NCI-H774 (cell line): ENCODE data around the gene GPR151.
A peak's percentile ranks its signal among the peaks of the same experiment; 100 is the strongest.

Experiments used
- DNase-seq: peaks from one replicate; lab custom pipeline; 2025; lab: John Stamatoyannopoulos, UW

Gene GPR151

DNA sequence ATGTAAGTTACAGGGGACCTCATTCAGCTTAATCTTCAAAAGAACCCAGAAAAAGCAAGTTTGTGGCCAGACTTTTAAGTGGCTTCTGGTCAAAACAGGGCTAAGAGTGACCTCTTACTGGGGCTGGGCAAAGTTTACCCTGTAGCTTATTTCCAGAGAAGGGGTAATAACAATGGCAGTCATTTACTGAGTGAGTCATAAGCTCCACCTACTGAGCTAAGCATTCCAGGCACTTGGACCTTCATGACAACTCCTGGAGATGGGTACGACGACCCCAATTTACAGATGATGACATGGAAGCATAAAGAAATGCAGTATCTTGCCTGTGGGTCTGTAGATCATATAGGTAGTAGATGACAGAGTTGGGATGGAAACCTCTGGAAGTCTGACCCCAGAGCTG is 4.7 kb upstream of the GPR151 start:
- DNase-seq, result peak; percentile 1

DNA sequence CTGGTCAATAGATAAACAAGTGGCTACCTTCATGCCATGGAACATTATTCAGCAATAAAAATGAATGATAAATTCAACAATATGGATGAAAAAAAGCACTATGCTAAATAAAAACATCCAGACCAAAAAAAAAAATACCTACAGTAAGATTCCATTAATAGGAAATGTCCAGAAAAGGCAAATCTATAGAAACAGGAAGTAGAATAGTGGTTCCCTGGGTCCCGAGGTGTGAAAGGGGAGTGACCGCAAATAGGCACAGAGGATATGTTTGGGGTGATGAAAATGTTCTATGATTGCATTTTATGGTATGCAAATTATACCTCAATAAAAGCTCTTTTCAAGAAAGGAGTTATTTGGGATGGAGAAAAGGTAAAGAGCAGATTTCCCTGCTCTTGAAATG is 3.6 kb upstream of the GPR151 start:
- no peak for DNase-seq

DNA sequence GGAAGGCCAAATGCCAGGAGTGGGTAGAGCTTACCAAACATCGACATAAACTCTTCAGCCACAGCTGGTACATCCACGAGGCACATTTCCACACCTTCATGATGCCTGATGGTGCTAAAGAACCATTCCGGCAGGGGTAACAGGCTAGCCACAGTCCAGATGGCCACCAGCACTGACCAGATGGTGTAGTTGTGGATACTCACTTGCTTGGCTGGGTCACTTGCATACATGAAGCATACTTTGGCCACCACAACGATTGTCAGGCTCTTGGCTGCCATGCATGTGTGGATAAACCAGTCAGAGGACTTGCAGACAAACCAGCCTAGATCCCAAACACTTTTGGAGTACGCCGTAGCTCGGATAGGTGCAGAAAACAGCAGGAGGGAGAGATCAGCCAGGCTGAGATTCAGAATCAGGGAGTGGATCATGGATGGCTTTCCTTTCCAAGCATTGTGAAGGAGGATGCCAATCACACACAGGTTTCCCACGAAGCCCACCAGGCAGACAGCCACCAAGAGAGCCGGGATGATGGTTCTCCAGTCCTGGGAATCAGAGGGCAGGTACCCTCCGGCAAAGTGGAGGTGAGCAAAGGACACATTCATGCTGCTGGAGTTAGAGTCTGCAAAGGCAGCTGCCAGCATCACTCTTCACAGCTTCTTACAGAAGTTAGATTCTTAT is 378 bp downstream of the GPR151 start:
- no peak for DNase-seq

DNA sequence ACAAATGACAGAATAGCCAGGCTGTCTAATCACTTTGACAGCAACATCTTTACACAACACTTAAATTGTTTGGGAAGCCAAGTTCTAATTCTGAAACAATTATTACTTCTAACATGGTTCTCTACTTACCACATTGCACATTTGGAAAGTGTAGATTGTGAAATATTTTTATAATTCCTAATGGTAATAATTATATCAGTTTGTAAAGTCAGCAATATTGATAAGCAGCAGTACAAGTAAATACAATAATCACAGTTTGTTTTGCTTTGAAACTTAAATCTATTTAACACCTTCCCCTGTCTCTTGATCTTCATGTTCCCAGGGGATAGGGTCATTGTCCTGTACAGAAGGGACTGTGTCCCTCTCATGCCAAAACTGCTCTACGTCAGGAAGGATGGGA is 1.4 kb downstream of the GPR151 start:
- no peak for DNase-seq

DNA sequence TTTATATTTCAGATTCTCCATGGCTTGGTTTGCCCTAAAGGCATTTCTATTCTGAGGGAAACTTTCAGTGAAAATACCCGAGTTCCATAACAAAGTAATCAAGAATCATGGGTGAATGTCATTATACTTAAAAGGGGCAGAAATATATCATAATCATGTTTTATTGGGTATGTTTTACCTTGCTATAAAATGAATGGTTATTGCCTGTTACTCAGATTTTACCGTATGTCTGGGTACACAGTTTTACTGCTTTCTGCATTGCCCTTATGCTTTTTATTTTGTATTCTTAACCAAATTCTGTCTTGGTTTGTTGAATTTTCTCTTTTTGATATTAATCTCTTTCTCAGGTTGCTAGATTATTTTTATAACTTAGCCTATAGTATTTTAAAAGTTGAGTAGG is 2.5 kb downstream of the GPR151 start:
- no peak for DNase-seq

DNA sequence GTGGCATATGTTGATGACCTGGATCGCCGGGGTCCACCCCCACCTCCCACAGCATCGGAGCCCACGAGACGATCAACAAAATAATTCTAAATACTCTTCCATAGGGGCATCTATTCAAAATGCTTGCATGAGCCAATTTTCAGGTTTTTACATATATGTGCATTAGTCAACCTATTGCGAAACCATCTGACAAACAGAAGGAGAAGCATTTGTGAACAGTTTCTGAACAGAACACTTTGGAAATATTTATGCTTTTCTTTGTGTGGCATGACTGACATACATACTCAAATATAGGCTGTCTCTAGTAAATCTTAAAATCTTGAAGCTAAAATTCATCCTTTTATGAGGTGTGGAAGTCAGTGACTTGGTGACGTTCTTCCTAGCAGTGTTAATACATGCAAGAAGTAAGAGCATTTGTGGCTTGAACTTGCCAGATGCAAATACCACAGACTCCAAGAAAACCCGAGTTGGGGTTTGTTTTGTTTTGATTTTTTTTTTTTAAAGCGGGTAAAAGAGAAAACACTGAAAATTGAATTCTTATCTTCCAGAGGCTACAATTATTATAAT is 5.3 kb downstream of the GPR151 start:
- DNase-seq, result no peak

DNA sequence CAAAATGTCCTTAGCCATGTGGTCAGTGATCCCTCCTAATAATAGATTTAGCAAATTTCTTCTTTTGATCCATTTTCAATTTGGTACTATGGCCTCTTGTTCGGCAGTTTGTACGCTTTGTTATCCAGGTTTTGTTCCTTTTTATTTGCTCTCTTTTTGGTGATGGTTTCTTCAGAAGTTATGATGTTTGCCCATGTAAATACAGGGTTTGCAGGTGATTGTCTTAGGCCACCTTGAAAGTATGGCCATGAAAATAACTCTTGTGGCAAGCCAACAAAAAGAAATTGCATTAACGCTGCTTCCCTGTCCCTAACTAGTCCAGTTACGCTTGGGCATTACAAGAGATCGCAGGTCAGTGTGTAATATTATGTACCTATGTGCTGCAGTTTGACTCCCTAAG is 8.6 kb downstream of the GPR151 start:
- DNase-seq, result no peak

DNA sequence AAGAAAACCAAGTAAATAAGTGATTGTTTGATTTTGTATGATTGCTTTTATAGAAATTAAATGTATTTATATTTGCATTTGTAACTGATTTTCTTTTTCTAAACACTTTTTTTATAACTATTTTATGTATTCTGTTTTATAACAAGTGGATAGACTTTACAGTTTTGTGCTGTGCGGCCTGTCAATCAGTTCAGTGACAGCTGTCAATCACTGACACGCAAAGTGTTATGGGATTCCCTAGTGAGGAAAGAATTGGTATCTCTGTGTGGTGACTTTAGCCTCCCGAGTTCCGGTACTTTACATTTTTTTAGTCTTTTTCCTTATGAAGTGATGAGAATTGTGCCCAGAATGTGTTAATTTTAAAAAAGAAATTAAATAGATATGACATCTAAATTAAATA is 16.3 kb downstream of the GPR151 start:
- no peak for DNase-seq

DNA sequence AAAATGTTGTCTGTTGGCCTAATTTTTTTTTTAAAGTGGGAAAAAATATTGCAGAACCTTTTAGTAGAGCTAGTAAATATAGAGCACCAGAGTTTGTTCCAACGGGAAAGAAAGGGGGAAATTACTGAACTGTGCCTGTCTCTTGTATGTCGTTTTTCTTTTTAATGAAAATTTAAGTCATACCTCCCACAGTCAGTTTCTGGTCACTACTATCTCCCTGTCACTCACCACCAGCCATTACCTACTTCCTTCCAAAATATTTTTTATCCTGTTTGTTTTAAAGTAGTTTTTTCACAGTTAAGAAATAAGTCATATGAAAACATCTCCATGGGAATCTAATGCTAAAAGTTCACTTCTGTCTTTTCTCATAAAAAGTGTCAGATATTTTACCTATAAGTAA is 21.3 kb downstream of the GPR151 start:
- no peak for DNase-seq

DNA sequence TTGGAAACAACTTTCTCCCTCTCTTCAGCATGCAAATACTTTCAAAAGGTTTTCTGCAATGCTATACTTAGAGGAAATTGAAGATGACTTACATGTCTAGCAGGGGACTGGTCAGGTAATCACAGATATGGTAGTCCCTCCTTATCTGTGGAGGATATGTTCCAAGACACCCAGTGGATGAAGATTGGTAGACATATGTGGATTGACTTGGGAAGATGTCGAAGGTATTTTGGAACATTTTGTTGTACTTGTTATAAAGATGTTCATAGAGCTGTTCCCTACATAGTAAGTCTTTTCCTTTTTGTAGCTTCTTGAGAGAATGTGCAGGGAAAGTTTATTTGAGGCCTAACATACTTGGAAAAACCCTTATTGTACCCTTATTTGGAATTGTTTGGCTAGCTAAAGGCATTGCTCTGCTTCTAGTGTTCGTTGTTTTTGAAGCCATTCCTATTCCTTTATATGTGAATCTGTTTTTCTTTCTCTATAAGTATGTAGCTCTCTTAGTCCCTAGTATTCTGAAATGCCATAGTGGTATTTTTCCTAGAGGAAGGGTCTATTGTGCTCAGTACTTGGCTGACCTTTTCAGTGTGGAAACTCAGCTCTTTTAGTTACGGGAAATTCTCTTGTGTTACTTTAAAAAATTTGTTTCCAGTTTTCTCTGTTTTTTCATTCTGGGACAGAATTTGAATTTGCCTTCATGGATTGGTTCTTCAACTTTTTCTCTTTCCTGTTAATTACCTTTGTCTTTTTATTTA is 25.7 kb downstream of the GPR151 start:
- DNase-seq, result no peak

DNA sequence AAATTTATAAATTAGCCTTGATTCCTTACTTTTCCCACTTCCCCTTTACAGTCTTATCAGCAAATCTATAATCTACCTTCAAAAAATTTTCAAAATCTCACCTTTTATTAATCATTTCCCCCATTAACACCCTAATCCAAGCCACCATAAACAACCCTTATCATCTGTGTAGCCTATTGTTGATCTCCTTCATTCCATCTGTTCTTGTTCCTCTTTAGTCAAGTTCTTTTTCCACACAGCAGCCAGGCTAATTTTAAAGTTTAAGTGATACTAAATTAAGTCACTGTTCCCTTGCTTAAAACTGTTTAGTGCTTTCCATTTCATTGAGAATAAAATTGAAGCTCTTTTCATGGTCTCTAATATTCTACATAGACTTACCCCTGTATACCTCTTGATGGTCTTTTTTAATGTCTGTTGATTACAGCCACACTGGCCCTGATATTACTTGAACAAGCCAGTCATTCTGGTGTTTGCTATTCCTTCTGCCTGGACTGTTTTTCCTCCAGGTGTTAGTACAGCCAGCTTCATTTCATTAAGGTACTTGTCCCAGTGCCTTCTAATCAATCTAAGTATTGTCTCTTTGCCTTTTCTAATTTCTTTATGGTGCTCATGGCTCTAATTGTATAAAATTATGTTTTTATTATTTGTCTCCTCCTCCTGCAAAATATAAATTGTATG is 31.1 kb downstream of the GPR151 start:
- DNase-seq, result no peak

DNA sequence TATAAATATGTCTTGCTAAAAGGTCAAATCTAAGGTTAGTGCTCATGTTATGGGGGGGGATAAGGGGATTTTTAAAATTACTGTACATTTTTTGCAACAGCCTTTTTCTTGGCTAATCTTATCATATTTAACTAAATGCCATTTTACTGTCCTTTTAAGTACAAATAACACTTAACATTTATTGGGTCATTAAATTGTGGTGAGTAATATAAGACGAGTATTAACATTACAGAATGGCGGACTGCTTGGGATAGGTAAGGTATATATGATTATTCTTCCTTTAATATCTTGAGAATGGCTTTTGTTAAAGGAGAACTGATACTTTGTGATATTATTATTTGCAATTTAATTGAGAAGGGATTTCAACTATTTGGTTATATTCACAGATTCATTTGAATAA is 33.2 kb downstream of the GPR151 start:
- no peak for DNase-seq

DNA sequence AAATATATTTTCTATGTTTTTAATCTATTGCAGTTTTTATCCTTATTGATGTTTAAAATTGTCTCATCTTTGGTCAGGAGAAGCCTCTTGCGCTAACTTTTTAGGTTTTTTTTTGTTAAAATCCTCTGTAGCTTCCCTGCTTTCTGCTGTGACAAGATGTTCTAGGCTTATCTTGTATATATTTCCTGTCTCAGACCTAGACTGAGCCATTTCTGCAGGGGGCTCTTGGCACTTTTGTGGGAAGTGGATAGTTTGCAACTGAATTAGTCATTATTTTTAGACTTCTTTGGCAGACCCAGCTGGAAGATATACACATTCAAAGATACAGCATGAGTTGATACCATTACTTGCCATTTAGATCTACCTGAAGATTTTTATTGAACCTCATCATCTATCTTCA is 40.1 kb downstream of the GPR151 start:
- DNase-seq, result no peak

DNA sequence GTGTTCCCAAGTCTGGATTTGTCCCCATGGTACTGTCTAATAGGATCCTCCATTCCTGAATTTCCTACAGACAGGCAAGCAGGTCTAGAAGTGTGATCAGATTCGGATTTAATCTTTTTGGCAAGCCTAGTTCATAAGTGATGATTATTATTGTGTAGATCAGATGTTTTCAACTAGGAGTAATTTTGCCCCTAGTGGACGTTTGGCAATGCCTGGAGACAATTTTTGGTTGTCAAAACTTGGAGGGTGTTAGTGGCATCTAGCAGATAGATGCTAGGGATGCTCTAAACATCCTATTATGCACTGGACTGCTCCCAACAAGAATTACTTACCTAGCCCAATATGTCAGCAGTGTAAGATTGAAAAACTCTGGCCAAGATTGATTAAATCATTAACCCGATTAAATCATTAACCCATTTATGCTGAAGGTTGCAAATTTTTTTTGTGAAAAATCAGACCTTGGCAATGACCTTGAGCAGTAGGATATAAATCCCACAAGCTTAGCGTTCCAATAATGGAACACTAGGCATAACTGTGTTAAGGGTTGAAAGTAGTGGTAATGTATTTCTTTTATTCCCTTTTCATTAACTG is 40.7 kb downstream of the GPR151 start:
- DNase-seq, result no peak

DNA sequence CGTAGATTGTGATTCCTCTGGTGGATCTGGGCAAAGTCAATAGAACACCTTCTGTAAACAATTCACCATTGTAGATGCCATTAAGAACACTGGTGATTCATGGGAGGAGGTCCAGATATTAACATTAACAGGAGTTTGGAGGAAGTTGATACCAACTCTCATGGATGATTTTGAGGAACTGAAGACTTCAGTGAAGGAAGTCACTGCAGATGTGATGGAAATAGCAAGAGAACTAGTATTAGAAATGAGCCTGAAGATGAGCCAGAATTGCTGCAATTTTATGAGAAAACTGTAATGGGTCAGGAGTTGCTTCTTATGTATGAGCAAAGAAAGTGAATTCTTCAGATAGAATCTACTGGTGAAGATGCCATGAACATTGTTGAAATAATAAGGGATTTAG is 41.9 kb downstream of the GPR151 start:
- no peak for DNase-seq

DNA sequence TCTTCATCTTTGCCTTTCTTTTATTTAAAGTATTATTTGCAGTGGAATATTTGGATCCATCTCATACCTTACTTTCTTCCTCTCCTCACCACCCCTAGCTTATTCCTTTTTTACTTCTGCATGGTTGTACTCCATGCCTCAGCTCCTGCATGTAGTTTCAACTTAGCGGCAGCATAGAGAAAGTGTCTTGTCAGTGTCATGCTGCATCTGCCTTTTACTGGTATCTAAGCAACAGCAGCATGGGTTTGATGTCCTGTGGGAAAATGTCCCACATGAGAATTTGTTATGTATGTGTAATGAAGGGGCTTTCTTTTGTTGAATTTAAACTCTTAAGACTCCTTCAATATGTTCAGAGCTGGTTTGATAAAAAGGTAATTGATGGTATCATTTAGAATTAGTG is 48.2 kb downstream of the GPR151 start:
- no peak for DNase-seq

DNA sequence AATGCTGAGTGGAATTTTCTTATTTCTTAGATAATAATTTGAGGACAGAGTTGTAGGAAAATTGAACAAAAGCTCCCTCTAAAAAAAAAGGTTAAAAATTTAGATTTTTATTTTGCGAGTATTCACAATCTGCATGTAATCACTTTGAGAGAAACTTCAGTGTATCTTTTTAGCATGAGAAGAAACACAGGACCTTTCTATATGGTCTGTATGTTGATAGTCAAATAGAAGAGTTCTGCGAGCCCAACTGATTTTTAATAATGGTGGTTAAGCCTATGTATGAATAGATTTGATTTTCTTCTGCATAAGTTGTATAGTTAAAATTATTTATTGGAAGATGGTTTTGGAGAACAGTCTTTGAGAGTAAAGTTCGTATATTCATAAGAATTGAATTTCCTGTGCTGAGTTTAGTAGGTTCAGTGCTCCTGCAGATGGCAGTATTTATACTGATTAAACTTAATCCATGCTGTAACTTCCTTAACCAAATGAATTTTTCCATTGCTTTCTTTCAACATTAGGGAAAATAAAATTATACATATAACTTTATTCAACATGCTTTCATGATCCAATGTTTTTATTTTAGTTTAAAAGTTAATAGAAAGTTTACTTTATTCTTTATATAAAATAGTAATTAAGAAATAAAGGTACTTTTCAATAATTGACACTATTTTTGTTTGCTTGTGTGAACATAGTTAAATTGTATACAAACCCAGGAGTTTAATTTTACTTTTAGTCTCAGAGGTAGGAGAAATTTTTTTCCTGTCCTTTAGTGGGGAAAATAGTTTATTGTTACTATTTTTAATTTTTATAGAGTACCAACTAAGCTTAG is 49.3 kb downstream of the GPR151 start:
- no peak for DNase-seq

DNA sequence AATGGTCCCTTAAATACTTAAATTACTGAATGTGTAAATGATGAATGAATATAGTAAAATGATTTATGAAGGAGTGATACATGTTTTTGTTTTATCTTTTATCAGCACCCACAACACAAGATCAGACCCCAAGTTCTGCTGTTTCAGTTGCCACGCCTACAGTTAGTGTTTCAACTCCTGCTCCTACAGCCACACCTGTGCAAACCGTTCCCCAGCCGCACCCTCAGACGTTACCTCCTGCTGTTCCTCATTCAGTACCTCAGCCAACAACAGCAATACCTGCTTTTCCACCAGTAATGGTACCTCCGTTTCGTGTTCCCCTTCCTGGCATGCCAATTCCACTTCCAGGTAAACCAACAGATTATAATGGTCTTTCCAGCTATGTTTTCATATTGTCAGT is 52.5 kb downstream of the GPR151 start:
- no peak for DNase-seq
